Ascending aorta (tissue), 2 donors: ENCODE measurements around the gene IFNA21. TPM values are rescaled to one million over a fixed set of nuclear protein-coding genes. Genes with fewer than 3 reads are reported as not detected.

Experiments used
- DNase-seq, 2 donors: peaks; one replicate each; pipeline ENCODE4 v3.0.0-alpha.2; 2019; ENCODE audit warnings: low spot score in 2 of 2
- H3K27ac ChIP-seq, 2 donors: fragments of 200-600 bp; sonication (generic); one replicate each; pipeline ENCODE4 v1.5.1; 2016 to 2017; ENCODE audit warnings: mild to moderate bottlenecking in 1 of 2
- H3K27me3 ChIP-seq: fragments of 200-600 bp; sonication (generic); one replicate; pipeline ENCODE4 v1.5.1; 2017
- H3K36me3 ChIP-seq, 2 donors: fragments of 200-600 bp; sonication (generic); one replicate each; pipeline ENCODE4 v1.5.1; 2016
- H3K4me1 ChIP-seq, 2 donors: fragments of 200-600 bp; sonication (generic); one replicate each; pipeline ENCODE4 v1.5.1; 2016 to 2017; ENCODE audit warnings: mild to moderate bottlenecking in 1 of 2
- H3K4me3 ChIP-seq, 2 donors: fragments of 200-600 bp; sonication (generic); one replicate each; pipeline ENCODE4 v1.5.1; 2016 to 2017; ENCODE audit warnings: mild to moderate bottlenecking in 1 of 2
- H3K9me3 ChIP-seq, 2 donors: fragments of 200-600 bp; sonication (generic); one replicate each; pipeline ENCODE4 v1.5.1; 2016
- intact Hi-C: fragments of 100-400 bp; cut with DNase I; formaldehyde crosslinking; loops from one replicate; pipeline ENCODE4 v1.15.1; 2023
- total RNA-seq: library from RNA; depleted of rRNA; stranded (reverse); fragments of >200 nt; gene quantifications from one replicate; pipeline ENCODE4 v1.1.0, GENCODE V29; 2016
- TF ChIP-seq, protein P1 (sequence below), 3 experiments: fragments of 200-600 bp in 2 of 3; fragments of 450-650 bp in 1 of 3; sonication (generic) in 2 of 3; IDR thresholded peaks; one replicate each; pipeline ENCODE4 v1.5.1; 2016 to 2019; ENCODE audit warnings: antibody characterized with exemption in 3 of 3, mild to moderate bottlenecking in 1 of 3, moderate library complexity in 1 of 3

Gene IFNA21
- total RNA-seq, 1 donor from 2014 or later, result not detected

GRCh38 chr9:21171351-21171750 lies 4.9 kb upstream of the IFNA21 start:
- no peak for DNase-seq
- Histone ChIP-seq H3K4me3 (no peak overlapping the region), H3K27ac (no peak overlapping the region), H3K4me1 (no peaks in the 10 kb centered on the region), H3K36me3 (no peaks in the 10 kb centered on the region), H3K27me3 (no peaks in the 10 kb centered on the region), H3K9me3 (no peaks in the 10 kb centered on the region)
- TF ChIP-seq, protein P1, sequence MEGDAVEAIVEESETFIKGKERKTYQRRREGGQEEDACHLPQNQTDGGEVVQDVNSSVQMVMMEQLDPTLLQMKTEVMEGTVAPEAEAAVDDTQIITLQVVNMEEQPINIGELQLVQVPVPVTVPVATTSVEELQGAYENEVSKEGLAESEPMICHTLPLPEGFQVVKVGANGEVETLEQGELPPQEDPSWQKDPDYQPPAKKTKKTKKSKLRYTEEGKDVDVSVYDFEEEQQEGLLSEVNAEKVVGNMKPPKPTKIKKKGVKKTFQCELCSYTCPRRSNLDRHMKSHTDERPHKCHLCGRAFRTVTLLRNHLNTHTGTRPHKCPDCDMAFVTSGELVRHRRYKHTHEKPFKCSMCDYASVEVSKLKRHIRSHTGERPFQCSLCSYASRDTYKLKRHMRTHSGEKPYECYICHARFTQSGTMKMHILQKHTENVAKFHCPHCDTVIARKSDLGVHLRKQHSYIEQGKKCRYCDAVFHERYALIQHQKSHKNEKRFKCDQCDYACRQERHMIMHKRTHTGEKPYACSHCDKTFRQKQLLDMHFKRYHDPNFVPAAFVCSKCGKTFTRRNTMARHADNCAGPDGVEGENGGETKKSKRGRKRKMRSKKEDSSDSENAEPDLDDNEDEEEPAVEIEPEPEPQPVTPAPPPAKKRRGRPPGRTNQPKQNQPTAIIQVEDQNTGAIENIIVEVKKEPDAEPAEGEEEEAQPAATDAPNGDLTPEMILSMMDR (IDR thresholded peaks at IDR 0.05), result no peak
- intact Hi-C loops, result no loop called here

- intact Hi-C loops, result no loop called here
Measured at GRCh38 chr9:21165516-21165915, 944 bp downstream of the IFNA21 start.

DNA sequence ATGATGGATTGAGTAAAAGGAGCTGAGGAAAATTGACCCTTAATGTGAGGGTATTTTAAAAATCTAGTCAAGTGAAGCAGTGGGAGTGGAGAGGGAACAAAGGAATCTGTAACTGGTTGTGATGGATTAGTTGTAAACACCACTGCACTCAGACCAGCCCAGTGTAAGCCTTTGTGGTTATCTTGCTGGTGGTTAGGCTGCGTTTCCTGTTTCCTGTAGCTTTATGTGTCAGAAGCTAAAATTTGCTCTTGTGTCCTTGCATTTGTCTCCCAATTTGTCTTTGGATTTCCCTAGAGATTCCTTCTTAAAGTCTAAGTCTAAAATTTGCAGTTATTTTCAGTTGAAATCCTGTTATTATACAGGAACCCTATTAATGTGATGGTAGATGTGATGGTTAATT lies 6.3 kb downstream of the IFNA21 start:
- H3K4me3 ChIP-seq, result no peak overlapping the region
- TF ChIP-seq, protein P1 (IDR thresholded peaks at IDR 0.05), result no peak
- H3K9me3 ChIP-seq, result no peaks in the 10 kb centered on the region
- H3K4me1 ChIP-seq, result no peaks in the 10 kb centered on the region
- H3K27ac ChIP-seq, result no peak overlapping the region
- DNase-seq, result no peak
- no peaks in the 10 kb centered on the region for H3K27me3 ChIP-seq
- H3K36me3 ChIP-seq, result no peaks in the 10 kb centered on the region
- intact Hi-C loops, result no loop called here

More at GRCh38 chr9:21165516-21165915, 944 bp downstream of the IFNA21 start:
- Histone ChIP-seq H3K27me3 (no peaks in the 10 kb centered on the region), H3K27ac (no peak overlapping the region), H3K4me3 (no peak overlapping the region), H3K9me3 (no peaks in the 10 kb centered on the region), H3K4me1 (no peaks in the 10 kb centered on the region), H3K36me3 (no peaks in the 10 kb centered on the region)
- DNase-seq, result no peak
- TF ChIP-seq, protein P1 (IDR thresholded peaks at IDR 0.05), result no peak

- H3K36me3 ChIP-seq, result no peaks in the 10 kb centered on the region
- no peak overlapping the region for H3K4me3 ChIP-seq
- intact Hi-C loops, result no loop called here
- TF ChIP-seq, protein P1 (IDR thresholded peaks at IDR 0.05), result no peak
- no peaks in the 10 kb centered on the region for H3K4me1 ChIP-seq
- no peaks in the 10 kb centered on the region for H3K27me3 ChIP-seq
- no peak for DNase-seq
- no peaks in the 10 kb centered on the region for H3K9me3 ChIP-seq
- no peak overlapping the region for H3K27ac ChIP-seq
Measured at GRCh38 chr9:21155501-21155900, 11.0 kb downstream of the IFNA21 start.

DNA sequence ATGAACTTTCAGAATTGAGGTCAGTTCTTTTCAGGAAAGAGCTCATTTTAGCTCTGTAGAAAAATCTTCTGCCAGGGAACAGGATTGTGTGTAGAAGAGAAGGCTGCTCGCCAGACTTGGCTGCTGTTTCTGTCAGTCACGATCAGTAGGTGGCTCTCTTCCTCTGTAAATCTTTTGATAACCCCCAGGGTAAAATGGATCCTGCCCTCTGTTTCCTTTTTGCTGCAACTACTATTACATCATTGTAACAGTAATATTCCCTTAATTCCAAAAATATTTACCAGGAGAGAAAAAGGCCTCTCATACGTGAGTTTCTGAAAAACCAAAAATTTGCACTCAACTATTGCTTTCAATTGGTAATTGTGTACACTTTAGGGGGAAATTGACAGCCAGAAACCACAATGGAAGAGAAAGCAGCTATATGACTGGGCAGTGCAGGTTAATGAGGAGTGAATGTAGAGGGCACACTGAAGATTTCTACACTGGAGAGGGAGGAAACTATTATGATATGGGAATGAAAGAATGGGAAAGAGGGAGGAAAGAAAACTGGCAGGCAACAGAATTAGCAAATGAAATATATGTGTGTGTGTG lies 12.3 kb downstream of the IFNA21 start:
- Histone ChIP-seq H3K9me3 (no peaks in the 10 kb centered on the region), H3K27me3 (no peaks in the 10 kb centered on the region), H3K36me3 (no peaks in the 10 kb centered on the region), H3K4me3 (no peak overlapping the region), H3K27ac (no peak overlapping the region), H3K4me1 (no peaks in the 10 kb centered on the region)
- TF ChIP-seq, protein P1 (IDR thresholded peaks at IDR 0.05), result no peak
- intact Hi-C loops, result no loop called here
- DNase-seq, result no peak
